ENCODE data around the gene CLEC1A.

DNA sequence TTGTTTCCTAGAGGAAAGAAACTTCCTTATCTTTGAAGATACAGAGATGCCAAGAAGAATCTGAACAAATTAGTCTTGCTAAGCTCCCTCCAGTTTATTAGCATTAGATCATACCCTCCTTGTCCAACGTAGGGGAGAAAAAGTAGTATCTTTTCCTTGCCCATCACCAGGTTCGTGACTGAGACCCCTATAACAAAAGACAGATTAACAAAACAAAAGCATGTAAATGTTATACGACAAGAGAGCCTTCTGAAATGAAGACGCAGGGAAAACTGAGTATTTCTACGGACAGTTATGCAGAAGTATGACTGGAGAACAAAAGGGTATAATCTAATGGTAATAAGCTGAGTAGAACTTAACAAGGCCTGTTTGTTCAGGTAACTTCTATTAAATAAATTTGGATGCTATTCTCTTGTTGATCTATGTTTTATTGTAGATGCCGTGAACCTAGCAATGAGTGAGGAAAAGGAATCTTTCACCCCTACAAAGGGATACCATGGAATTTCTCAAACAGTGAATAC lies 34.1 kb upstream of the CLEC1A start:
- no peak for TF ChIP-seq POLR2A (IDR thresholded peaks at IDR 0.05)
- TF ChIP-seq, protein P1, sequence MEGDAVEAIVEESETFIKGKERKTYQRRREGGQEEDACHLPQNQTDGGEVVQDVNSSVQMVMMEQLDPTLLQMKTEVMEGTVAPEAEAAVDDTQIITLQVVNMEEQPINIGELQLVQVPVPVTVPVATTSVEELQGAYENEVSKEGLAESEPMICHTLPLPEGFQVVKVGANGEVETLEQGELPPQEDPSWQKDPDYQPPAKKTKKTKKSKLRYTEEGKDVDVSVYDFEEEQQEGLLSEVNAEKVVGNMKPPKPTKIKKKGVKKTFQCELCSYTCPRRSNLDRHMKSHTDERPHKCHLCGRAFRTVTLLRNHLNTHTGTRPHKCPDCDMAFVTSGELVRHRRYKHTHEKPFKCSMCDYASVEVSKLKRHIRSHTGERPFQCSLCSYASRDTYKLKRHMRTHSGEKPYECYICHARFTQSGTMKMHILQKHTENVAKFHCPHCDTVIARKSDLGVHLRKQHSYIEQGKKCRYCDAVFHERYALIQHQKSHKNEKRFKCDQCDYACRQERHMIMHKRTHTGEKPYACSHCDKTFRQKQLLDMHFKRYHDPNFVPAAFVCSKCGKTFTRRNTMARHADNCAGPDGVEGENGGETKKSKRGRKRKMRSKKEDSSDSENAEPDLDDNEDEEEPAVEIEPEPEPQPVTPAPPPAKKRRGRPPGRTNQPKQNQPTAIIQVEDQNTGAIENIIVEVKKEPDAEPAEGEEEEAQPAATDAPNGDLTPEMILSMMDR (IDR thresholded peaks at IDR 0.05), result no peak

Measured in adrenal gland (tissue), 5 donors.